ENCODE results near the gene TM4SF4.

TM4SF4 gene

DNA sequence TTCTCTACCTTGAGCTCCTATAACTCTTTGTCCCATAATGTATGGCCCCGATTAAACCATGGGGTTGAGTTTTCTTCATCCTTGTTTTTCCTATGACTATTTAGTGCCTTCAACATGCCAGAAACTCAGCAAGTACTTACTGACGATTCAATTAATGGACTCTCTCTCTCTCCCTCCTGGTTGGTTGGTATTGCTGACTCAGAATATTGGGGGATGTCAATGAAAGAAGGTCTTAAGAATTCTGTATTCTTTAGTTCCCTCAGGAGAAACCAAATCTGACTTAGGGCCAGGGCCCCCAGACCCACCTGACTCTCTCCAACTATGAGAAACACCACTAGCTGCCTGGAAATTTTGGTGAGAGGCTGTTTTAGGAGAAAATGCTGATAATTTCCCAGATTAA lies 40.8 kb downstream of the TM4SF4 start:
- DNase-seq = no peak

GRCh38 chr3:149516920-149517319 lies 42.4 kb downstream of the TM4SF4 start:
- DNase-seq = no peak

- no peak for DNase-seq
Measured at GRCh38 chr3:149519912-149520311, 45.4 kb downstream of the TM4SF4 start.

- no peak for DNase-seq
Measured at GRCh38 chr3:149523512-149524299, 49.2 kb downstream of the TM4SF4 start.

DNA sequence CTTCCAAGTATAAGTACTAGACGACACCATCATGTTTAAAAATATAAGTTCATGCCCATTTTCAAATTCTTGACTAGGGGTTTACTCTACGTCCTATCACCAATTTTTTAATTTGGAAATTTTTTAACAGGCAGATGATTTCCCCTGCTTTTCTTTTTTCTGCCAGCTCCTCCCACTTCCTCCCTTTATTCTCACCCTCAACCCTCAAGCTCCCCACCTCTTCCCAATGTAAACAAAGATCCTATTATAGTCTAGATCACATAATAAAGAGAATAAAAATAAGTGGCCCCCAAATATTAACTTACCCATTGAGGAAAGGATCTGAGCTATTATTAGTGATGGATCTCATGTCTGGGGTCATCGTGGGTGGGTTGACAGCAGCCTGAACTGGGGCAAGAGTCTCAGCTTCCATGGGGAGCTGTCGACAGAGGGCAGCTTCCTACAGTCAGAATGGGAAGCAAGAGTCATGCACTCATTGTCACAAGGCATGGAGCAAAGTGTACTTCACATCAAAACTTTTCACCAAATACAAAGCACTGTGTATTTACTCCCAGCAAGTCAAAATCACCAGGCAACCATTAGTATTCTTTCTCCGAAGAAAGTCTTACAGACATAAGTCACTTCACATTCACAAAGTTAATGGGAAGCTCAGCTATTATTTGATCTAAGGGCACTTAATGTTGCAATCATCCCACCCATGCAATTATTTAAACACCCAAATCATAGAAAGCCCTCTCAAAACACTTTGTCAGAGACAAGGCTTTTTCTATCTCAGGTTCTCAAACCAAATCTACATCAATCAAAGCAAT lies 53.2 kb downstream of the TM4SF4 start:
- no peak for DNase-seq

DNA sequence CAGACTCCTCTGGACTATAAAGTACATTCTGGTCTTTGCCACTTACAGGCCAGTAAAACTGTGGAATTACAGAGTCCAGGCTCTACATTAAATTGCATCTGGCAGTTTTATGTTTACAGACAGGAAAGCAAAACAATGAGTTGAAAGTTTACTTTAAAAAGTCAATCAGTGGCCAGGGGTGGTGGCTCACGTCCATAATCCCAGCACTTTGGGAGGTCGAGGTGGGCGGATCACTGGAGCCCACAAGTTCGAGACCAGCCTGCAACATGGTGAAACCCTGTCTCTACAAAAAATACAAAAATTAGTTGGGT lies 53.8 kb downstream of the TM4SF4 start:
- no peak for DNase-seq

DNA sequence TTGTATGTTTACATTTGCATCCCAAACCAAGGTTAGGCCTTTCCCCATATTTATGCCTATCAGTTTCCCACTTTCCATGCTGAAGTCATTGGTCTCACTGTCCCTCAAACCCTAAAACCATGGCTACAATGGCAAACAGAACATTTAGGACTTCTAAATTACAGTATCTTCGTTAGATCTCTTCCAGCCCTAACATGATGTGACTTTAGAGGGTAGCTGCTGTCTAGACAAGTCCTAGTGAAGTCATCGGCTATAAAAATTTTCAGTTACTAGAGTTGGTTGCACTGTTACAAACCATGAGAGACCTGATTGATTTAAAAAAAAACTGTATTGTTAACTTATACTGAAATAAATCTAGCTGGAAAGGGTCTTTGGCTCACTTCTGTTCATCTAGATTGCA lies 54.6 kb downstream of the TM4SF4 start:
- no peak for DNase-seq

DNA sequence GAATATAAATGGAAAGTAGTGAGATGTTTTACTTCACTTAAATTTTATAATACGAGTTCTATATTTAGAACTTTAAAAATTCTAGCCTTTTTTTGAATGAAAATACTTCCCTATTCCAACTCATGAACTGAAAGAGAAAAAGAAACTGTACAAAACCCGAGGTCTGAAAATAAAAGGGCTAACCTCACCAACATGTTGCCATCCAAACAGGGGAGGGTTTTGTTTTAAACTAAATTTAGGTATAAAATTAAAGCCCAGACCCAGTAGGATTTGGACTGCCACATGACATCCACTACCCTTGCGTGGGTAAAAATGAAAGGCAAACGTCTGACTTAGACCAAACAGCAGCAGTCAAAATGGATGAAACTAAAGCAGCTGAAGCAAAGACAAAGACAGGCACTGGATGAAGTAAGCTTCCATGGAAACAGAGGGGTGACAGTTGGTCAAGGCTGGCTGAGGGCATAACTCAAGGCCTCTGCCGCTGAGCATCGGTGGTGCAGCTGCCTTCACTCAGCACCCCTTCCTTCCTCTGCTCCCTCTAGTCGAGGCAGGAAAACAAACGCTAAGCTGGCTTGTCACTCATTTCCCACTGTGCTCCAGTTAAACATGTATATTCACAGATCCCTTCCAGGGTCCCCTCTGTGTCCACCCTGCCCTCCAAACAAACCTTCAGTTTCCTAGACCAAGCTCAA lies 58.1 kb downstream of the TM4SF4 start:
- DNase-seq = no peak

DNA sequence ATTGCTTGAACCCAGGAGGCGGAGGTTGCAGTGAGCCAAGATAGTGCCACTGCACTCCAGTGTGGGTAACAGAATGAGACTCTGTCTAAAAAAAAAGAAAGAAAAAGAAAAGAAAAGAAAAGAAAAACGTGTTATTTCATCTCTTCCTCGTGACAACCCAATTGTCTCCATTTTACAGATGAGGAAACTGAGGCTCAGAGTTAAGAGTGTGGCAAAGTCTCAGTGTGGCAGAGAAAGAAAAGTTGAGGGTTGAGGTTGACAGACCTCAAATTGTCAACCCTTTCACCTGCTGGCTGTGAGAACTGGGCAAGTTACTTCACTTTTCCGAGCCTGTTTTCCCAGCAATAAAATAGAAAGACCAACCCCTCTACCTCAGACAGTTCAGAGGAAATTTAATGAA lies 59.6 kb downstream of the TM4SF4 start:
- no peak for DNase-seq

- no peak for DNase-seq
Measured at GRCh38 chr3:149534671-149535332, 60.3 kb downstream of the TM4SF4 start.

DNA sequence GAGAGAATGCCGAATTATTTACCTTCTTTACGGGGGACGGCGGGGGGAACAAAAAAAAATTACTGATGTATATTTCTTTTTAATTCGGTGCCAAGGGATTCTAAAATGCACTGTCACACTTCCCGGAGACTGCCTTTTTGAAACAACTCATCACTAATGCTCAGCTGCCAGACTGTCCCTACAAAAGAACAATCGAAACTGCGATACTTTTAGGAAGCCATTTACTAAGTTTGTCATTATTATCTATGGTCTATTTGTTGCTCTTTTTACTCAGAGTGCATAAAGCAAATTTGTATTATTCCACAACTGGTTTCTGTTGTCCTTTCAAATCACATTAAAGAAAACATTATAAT lies 60.8 kb downstream of the TM4SF4 start:
- DNase-seq = no peak

GRCh38 chr3:149536429-149536828 lies 61.9 kb downstream of the TM4SF4 start:
- DNase-seq = no peak

DNA sequence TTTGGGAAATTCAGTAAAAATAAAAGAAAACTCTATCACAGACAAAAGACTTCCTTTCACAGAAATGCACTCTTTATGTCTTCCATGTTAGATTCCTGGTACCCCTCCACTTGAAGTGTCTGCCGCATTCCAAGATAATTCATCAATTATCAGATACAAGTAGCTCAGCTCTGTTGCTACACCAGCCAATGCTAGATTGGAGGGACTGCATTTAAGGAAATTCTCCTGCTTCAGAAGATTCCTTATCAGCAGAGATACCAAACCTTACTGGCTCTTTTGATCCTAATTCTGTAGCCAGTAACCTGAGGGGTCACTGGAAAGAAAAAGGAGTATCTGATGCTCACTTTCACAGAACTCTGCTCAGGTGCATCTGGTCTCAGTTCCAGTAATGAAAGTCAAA lies 63.9 kb downstream of the TM4SF4 start:
- DNase-seq = no peak

GRCh38 chr3:149541091-149541491 lies 66.6 kb downstream of the TM4SF4 start:
- no peak for DNase-seq

GRCh38 chr3:149542375-149543312 lies 68.1 kb downstream of the TM4SF4 start:
- no peak for DNase-seq

- DNase-seq = no peak
Measured at GRCh38 chr3:149545049-149545448, 70.6 kb downstream of the TM4SF4 start.

- no peak for DNase-seq
Measured at GRCh38 chr3:149547413-149547812, 72.9 kb downstream of the TM4SF4 start.

DNA sequence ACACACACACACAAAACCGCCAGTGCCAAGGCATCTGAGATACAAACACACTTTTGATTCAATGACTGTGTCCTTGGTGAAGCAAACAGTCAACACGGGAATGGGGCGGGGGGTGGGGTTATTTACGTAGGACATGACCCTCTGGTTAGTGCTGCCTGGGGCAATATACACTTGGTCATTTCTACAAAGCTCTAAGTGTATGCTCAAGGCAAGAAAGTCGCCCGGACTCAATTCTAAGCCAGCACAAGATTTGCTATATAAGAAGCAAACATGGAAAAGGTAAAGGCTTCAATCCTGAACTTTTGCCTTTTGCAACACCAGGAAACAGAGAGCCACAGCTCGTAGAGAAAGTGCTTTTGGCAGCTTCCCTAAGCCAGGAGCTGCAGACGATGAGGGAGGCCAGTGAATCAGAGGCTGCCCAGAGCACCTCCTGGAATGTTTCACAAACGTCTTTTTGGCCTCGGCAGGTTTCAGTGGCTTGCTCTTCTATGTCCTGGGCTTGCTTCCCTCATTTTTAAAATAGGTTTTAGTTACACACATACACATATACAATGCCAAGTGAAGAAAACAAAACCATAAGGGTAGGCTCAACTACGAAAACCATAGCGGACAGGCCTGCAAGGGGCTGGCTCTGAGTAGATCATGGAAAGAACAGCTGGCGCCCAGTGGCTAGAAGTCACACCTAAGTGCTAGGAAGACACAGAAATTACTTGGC lies 73.6 kb downstream of the TM4SF4 start:
- no peak for DNase-seq

DNA sequence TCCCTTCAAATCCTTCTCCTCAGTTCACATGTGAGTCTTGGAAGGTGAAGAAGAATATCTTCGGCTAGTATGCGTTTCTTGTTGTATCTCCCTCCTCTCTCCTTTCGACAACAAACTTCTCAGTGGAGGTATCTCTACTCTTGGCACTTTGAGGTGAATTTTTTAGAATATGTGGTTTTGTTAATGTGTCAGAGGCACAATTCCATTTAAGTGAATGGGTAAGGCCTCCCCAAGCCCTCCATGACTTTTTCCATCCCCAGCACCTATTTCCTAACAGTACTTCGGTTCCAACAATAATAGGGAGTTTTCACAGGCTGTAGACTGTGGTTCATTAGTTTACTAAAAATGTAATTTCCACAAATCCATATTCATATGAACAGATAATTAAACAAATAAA lies 74.2 kb downstream of the TM4SF4 start:
- no peak for DNase-seq

DNA sequence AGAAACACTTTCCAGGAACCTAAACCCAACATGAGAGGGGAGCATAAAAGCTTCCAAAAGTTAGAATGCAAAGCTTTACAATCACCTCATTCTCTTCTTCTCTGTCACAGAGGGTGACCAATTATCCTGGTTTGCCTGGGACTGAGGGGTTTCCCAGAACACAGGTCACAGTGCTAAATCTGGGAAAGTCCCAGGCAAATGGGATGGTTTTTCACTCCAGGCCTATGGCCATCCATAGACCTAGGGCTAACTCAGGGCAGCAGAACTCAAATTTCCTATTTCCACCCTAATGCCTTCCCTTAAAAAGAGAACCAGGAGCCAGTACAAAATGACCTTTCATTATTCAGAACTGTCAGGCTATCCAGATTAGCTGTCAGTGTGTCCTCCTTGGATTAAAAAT lies 77.0 kb downstream of the TM4SF4 start:
- DNase-seq = no peak

DNA sequence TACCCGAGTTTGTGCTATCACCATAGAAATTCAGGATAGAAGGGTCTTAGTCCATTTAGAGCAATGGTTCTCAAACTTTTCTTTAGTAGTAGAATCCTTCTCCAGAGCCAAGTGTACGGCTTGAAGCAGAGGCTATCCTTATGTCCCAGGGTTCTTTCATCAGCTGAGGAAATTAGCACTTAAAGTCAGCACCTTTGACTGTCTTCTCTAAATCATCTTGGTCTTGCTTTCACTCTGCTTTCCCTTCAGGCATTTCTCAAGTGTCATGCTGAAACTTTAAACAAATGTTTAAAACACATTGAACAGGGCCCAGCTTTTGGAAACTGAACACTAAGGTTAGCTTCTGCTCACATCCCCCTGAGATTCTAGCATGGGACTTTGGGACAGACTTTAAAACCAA lies 78.2 kb downstream of the TM4SF4 start:
- DNase-seq = no peak
